MCF 10A (cell line): ENCODE measurements around the gene MAGEA9. TPM values are rescaled to one million over a fixed set of nuclear protein-coding genes. Genes with fewer than 3 reads are reported as not detected.
"Not testable (repeated sequence)": the region's sequence is repeated elsewhere in the genome, so short reads cannot be mapped to it uniquely, and the experiment has no call there.

Experiments
- BruUV-seq: library from RNA; stranded (reverse); fragments of 400-500 nt; replicated peaks from 2 replicates; lab custom pipeline; 2021; lab: Mats Ljungman, UMichigan
- CTCF ChIA-PET: fragments of 300-600 bp; sonication (Branson Sonifier 250); formaldehyde crosslinking; extraction: SDS; loops from one replicate; lab custom pipeline; 2021; ENCODE audit warnings: antibody characterized with exemption, inconsistent platforms; lab: Yijun Ruan, JAX
- POLR2A ChIA-PET: fragments of 300-600, 350-650 bp; sonication (Branson Sonifier 250); formaldehyde crosslinking; extraction: SDS; loops from one replicate; lab custom pipeline; 2020; ENCODE audit warnings: antibody characterized with exemption, inconsistent platforms; lab: Yijun Ruan, JAX
- DNase-seq: peaks from one replicate; pipeline ENCODE4 v3.0.0-alpha.2; 2018; ENCODE audit not compliant: unreplicated experiment
- H3K27ac Mint-ChIP-seq: one replicate; pipeline ENCODE4 v1.8.0; 2022; ENCODE audit warnings: mild to moderate bottlenecking, low read depth, mixed read lengths; ENCODE audit not compliant: unreplicated experiment
- H3K27me3 Mint-ChIP-seq: one replicate; pipeline ENCODE4 v1.8.0; 2022; ENCODE audit warnings: mixed read lengths; ENCODE audit not compliant: insufficient read depth, unreplicated experiment
- H3K36me3 Mint-ChIP-seq: one replicate; pipeline ENCODE4 v1.8.0; 2022; ENCODE audit warnings: mild to moderate bottlenecking, moderate library complexity, mixed read lengths; ENCODE audit not compliant: insufficient read depth, unreplicated experiment
- H3K4me1 Mint-ChIP-seq: one replicate; pipeline ENCODE4 v1.8.0; 2022; ENCODE audit warnings: mixed read lengths; ENCODE audit not compliant: insufficient read depth, unreplicated experiment
- H3K4me3 Mint-ChIP-seq: one replicate; pipeline ENCODE4 v1.8.0; 2022; ENCODE audit warnings: mild to moderate bottlenecking, moderate library complexity, mixed read lengths; ENCODE audit not compliant: unreplicated experiment
- H3K9me3 Mint-ChIP-seq: one replicate; pipeline ENCODE4 v1.8.0; 2022; ENCODE audit warnings: mixed read lengths; ENCODE audit not compliant: unreplicated experiment
- intact Hi-C: fragments of 100-400 bp; cut with micrococcal nuclease; formaldehyde crosslinking; loops from 2 replicates; pipeline ENCODE4 v1.14.1; 2022
- total RNA-seq: library from RNA; stranded (reverse); gene quantifications from 2 replicates; pipeline ENCODE4 v1.2.3, GENCODE V29; 2022
- TF ChIP-seq, protein P1 (sequence below): fragments of 200-600 bp; IDR thresholded peaks from one replicate; pipeline ENCODE4 v1.8.0; 2022; ENCODE audit warnings: antibody characterized with exemption, mild to moderate bottlenecking; ENCODE audit not compliant: unreplicated experiment

The MAGEA9 gene
- total RNA-seq, 1 experiment from 2014 or later = not detected

DNA sequence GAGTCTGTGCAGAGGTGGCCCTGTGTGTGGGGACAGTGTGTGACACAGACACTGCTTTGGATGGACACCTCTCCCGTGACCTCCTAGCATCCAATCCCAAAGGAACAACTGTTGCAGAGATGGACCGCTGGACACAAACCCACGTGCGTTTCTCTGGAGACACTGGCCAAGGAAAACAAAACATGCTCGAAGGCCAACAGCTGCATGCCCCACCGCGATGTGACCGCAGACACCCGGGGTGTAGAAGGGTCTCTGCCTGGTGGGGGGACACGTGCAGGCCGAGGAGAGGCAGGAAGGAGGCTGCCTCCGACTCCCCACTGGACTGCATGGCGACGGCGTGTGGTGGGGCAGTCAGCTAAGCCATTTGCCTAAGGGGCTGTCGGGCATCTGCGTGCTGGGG, 8.0 kb upstream of the MAGEA9 start, which contains the start of gene HSFX1:
TSS of gene HSFX1 (plus strand) at position 301 of the 400 bp plus-strand sequence. CDS start 614 bp downstream, outside the sequence.
- BruUV-seq, CTCF ChIA-PET, H3K27ac Mint-ChIP-seq, H3K4me1 Mint-ChIP-seq, H3K9me3 Mint-ChIP-seq, DNase-seq, POLR2A ChIA-PET, H3K4me3 Mint-ChIP-seq, H3K36me3 Mint-ChIP-seq, intact Hi-C loops, H3K27me3 Mint-ChIP-seq: not testable (repeated sequence)

DNA sequence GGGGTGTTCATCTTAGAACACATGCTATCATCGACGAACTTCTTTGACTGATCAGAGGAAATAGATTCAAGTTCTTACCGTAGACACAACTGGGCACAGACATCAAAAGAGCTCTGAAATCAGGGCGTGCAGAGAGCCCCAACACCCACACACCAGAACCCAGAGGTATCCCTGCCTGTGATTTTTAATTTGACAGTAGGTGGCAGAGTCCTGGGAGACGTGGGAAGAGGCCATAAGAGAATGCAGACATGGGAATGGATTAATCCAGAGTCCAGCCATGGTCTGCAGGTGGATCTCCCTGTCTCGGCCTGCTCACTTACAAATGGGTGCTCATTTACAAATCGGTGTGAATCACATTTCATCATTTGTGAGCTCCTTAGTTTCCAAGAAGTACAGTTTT, 3.7 kb upstream of the MAGEA9 start:
- H3K27ac Mint-ChIP-seq, H3K27me3 Mint-ChIP-seq, DNase-seq, H3K4me3 Mint-ChIP-seq, POLR2A ChIA-PET, BruUV-seq, CTCF ChIA-PET, H3K9me3 Mint-ChIP-seq, H3K36me3 Mint-ChIP-seq, intact Hi-C loops, H3K4me1 Mint-ChIP-seq: not testable (repeated sequence)

DNA sequence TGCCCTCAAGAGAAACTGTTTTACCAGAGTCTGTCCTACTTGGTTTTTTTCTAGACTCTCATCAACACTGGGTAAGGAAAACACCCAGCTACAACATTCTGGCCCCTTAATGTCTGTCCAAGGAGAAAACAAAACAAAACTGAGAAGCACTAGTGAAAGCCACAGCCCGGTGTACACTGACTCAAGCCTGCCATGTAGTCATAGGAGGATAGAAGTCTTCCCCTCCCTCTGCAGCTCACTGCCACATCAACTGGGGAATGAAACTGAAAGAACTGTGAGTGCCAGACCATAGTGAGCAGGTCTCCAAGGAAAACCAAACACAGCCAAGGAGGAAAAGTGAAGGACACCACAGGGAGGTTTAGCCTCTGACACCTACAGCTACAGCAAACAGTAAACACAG, 13.8 kb downstream of the MAGEA9 start:
- POLR2A ChIA-PET = not testable (repeated sequence)

DNA sequence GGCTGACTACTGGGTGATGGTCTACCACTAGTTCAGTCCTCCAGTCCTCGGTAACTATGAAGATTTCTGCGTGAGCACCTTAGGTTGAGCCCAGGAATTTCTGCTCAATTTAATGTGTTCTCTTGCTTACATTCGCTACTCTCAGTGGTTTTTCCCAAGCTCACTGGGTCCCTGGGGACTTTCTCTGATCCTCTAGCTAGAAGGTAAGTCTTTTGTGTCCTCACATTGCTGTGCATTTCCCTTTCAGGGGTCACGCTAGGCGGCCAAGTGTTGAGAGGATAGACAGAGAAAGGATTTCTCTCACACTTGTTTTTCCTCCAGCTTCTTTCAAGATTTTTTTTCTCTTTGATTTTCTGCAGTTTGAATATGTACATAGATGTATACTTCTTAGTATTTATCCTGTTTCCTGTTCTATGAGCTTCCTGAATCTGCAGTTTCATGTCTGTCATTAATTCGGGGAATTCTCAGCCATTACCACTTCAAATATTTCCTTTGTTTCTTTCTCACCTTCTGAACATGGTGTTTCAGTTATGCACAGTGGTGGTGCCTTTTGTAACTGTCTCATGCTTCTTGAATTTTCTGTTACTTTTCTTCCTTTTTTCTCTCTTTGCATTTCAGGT, 17.5 kb downstream of the MAGEA9 start:
- Mint-ChIP-seq H3K27ac (no peak overlapping the region), H3K4me3 (no peak overlapping the region), H3K4me1 (no peaks in the 10 kb centered on the region), H3K36me3 (no peaks in the 10 kb centered on the region), H3K27me3 (no peaks in the 10 kb centered on the region), H3K9me3 (no peaks in the 10 kb centered on the region)
- no TSS peak for BruUV-seq
- DNase-seq = no peak
- CTCF ChIA-PET = no interaction called here
- TF ChIP-seq, protein P1, sequence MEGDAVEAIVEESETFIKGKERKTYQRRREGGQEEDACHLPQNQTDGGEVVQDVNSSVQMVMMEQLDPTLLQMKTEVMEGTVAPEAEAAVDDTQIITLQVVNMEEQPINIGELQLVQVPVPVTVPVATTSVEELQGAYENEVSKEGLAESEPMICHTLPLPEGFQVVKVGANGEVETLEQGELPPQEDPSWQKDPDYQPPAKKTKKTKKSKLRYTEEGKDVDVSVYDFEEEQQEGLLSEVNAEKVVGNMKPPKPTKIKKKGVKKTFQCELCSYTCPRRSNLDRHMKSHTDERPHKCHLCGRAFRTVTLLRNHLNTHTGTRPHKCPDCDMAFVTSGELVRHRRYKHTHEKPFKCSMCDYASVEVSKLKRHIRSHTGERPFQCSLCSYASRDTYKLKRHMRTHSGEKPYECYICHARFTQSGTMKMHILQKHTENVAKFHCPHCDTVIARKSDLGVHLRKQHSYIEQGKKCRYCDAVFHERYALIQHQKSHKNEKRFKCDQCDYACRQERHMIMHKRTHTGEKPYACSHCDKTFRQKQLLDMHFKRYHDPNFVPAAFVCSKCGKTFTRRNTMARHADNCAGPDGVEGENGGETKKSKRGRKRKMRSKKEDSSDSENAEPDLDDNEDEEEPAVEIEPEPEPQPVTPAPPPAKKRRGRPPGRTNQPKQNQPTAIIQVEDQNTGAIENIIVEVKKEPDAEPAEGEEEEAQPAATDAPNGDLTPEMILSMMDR = no peak
- intact Hi-C loops = no loop called here
- POLR2A ChIA-PET = no interaction called here

More for the DNA sequence above, 13.8 kb downstream of the MAGEA9 start:
- intact Hi-C loops, H3K9me3 Mint-ChIP-seq, H3K4me3 Mint-ChIP-seq, DNase-seq, H3K4me1 Mint-ChIP-seq, H3K36me3 Mint-ChIP-seq, CTCF ChIA-PET, BruUV-seq, H3K27me3 Mint-ChIP-seq, H3K27ac Mint-ChIP-seq: not testable (repeated sequence)

DNA sequence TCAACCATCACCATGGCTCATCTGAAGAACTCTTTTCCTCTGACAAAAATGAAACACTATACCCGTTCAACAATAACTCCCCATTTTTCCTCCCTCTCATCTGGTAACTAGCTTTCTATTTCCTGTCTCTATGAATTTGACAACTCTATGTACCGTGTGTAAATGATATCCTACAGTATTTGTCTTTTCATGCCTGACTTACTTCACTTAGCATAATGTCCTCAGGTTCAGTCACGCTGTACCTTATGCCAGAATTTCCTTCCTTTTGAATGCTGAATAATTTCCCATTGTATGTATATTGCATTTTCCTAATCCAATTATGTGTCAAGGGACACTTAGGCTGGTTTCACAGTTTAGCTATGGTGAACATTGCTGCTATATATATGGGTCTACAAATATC, 18.2 kb downstream of the MAGEA9 start:
- Mint-ChIP-seq H3K36me3 (no peaks in the 10 kb centered on the region), H3K4me3 (no peak overlapping the region), H3K27ac (no peak overlapping the region), H3K9me3 (no peaks in the 10 kb centered on the region), H3K4me1 (no peaks in the 10 kb centered on the region), H3K27me3 (no peaks in the 10 kb centered on the region)
- TF ChIP-seq, protein P1 = no peak
- no TSS peak for BruUV-seq
- CTCF ChIA-PET = no interaction called here
- intact Hi-C loops = no loop called here
- POLR2A ChIA-PET = no interaction called here
- no peak for DNase-seq
